WI38 (cell line): ENCODE measurements around the gene GALNT17.

Experiments
- H3K4me3 ChIP-seq: 2 replicates; pipeline ENCODE4 v1.5.1; 2011; ENCODE audit warnings: low read depth, mild to moderate bottlenecking, control low read depth, low read length
- TF ChIP-seq, protein P1 (sequence below): IDR thresholded peaks from 2 replicates; pipeline ENCODE4 v1.5.1; 2012; ENCODE audit warnings: low read depth, mild to moderate bottlenecking, control low read depth, low read length

The GALNT17 gene

DNA sequence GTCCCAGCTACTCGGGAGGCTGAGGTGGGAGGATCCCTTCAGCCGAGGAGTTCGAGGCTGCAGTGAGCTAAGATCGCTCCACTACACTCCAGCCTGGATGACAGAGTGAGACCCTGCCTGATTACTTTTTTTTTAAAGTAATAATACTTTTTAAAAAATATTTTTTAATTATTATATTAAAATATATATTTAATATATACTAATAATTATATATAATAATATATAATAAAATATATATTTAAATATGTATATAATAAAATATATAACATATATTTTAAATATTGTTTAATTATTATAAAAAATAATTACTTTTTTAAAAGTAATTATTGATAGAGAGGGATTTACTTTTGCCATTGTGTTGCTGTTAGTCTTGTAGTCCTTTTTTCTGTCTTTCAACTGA, 169.2 kb downstream of the GALNT17 start:
- TF ChIP-seq, protein P1, sequence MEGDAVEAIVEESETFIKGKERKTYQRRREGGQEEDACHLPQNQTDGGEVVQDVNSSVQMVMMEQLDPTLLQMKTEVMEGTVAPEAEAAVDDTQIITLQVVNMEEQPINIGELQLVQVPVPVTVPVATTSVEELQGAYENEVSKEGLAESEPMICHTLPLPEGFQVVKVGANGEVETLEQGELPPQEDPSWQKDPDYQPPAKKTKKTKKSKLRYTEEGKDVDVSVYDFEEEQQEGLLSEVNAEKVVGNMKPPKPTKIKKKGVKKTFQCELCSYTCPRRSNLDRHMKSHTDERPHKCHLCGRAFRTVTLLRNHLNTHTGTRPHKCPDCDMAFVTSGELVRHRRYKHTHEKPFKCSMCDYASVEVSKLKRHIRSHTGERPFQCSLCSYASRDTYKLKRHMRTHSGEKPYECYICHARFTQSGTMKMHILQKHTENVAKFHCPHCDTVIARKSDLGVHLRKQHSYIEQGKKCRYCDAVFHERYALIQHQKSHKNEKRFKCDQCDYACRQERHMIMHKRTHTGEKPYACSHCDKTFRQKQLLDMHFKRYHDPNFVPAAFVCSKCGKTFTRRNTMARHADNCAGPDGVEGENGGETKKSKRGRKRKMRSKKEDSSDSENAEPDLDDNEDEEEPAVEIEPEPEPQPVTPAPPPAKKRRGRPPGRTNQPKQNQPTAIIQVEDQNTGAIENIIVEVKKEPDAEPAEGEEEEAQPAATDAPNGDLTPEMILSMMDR = no peak
- H3K4me3 ChIP-seq = no peak overlapping the region

DNA sequence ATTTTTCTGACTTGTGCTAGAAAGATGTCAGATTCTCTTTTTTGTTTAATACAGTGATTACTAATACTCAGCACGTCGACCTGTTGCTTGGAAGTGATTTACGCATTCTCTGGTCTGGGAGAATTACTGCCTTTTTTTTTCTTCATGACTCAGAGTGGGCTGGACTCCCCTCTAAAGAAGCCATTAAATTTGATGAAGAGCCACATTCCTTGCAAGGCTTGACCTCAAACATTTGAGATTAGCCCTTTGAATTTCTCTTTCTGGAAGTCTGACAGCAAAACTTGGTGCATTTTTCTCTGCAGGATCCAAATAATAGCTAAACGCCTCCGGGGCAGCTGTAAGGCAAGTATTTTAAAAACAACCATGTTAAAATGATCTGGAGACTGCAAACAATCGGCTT, 171.6 kb downstream of the GALNT17 start:
- TF ChIP-seq, protein P1 = no peak
- no peak overlapping the region for H3K4me3 ChIP-seq

DNA sequence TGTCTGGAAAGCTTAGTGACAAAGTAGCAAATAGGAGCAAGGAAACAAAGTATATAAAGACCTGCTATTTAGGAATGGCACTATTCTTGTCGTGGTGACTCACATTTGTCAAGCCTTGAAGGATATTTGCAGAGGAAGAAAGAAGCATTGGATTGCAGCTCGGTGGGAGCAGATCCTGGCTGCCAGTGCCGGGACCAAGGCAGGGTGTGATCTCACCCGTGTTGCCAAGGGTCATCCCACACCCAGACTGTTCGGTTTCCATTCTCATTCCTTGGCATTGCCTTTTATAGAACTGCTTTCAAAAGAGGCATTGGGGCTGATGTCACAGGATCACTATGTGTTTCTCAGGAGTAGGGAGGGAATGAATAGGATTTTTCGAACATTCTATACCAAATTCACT, 176.2 kb downstream of the GALNT17 start:
- TF ChIP-seq, protein P1 = no peak
- H3K4me3 ChIP-seq = no peak overlapping the region

- TF ChIP-seq, protein P1 = no peak
- no peak overlapping the region for H3K4me3 ChIP-seq
Observed at GRCh38 chr7:71311576-71311975, 179.6 kb downstream of the GALNT17 start.

DNA sequence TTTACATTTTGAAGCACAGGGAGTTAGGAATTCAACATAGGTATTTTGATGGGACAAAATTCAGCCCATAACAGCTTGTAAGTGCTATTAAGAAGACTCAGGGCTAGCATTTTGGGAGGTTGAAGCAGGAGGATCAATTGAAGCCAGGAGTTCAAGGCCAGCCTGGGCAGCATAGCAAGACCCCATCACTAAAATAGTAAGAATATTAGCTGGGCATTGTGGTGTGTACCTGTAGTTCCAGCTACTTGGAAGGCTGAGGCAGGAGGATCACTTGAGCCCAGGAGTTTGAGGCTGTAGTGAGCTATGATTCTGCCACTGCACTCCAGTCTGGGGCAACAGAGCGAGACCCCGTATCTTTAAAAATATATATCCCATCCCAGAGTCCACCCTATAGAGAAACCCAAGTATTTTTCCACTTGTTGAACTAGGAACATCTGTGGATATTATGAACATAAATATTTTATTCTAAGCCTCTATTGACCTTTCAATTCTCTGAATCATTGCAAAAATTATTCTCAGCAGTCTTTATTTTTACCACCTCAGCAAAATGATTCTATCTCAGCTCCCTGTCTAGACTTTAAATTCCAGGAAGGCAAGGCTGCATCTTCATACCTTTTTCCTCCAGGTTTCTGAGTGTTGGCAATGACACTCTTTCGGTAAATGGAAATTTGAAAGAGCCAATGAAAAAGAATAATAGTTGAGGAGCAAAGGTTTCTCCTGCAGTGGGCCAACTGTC, 181.0 kb downstream of the GALNT17 start:
- TF ChIP-seq, protein P1 = no peak
- no peak overlapping the region for H3K4me3 ChIP-seq

DNA sequence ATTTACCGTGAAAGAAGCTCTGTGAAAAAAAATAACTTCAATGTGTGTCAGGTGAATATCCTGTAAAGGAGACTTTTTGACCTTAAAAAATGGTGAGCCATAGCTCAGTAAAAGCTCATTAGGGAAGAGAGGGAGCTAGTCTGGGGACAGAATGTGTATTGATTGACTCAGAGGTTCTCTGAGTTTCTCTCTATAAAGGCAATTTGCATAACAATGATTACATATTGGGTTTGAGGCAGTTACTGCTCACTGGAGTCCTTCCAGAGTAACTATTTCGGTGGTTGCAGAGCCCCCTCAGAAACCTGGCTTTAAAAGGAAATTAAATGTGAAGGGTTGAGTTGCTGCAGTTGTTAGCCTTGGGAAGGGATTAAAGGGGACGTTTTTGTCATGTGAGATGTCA, 181.6 kb downstream of the GALNT17 start:
- H3K4me3 ChIP-seq = no peak overlapping the region
- TF ChIP-seq, protein P1 = no peak

- TF ChIP-seq, protein P1 = no peak
- no peak overlapping the region for H3K4me3 ChIP-seq
Observed at GRCh38 chr7:71320916-71321315, 189.0 kb downstream of the GALNT17 start.
